ENCODE data around the gene DRAP1.

Gene DRAP1

DNA sequence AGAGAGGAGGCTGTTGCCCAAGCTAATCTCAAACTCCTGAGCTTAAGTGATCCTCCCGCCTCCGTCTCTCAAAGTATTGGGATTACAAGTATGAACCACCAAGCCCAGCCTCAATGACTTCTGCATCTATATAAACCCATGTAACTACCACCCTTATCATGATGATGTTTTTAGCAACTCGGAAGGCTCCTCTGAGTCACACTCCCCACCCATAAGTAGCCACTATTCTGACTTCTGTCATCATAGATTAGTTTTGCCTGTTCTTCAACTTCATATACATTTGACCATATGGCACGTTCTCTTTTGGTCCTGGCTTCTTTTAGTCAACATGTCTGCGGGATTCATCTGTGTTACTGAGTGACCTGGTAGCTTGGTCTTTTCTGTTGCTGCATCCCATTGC is 12.6 kb upstream of the DRAP1 start:
- peak; percentile 70 for DNase-seq

DNA sequence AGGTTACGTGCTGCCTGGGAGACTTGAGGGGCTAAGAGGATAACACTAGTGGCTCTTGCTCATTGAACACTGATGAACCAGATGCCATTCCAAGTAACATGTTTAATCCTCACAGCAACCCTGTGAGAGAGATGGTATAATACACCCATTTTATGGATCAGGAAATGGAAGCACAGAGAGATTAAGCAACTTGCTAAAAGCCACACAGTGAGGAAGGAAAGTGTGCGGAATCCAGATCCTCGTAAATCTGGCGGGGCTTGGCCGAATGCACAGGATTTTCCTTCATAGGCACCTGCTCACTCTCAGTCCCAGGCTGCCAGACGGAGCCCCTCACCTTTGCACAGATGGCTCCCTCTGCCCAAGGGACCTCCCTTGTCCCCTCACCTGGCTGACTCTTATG is 11.3 kb upstream of the DRAP1 start:
- no peak for DNase-seq

DNA sequence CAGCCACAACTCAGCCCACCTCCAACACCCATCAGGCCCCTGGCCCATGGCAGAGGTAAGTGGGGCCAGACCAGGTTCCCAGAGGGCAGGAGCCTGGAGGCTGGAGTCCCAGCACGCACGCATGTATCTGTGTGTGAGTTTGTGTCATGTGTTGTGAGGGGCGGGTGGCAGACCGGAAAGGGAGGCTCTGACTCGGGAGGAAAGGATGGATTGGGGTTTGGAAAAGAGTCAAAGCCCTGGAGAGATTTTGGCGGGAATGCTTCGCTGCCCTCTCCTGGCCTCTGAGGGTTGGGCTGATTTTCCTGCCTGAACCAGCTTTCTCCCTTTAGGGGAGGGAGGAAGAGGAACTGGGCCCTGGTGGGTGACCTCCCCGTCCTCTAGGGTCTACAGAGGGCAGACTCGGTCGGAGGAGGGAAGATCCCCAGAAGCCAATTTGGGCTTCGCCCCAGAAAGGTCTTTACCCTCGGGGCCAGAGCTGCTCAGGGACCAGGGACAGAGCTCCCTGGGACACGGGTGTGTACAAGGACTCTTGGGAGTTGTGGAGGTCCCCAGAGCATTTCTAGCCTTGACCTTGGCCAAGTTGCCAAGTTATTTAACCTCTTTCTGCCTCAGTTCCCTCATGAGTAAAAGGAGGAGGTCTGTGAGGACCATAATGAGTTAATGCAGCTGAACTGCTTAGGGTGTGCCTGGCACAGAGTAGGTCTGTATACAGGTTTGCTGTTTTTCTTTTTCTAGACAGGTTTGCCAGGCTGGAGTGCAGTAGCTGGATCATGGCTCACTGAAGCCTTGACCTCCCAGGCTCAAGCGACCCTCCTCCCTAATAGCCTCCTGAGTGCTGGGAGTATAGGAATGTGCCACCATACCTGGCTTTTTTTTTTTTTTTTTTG is 7.3 kb upstream of the DRAP1 start:
- DNase-seq, result peak; percentile 67

DNA sequence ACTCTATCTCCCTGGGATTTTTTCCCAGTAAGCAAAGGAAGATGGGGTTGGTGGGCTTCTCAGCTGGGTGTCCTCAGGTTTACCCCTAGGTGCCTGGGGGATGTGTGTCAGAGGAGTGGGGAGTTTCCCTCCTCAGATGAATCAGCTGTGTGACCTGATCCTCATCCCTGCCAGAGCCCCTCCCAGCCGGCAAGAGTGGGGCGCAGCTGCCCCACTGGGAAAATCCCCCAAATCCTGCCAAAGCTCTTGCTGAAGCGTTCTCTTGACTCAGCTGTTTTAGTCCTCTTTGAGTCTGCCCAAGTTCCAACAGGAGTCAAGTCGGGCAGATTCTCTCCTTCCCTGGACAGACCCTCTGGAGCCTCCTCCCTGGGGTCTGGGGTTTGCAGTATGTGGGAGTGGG is 6.4 kb upstream of the DRAP1 start:
- no peak for DNase-seq

DNA sequence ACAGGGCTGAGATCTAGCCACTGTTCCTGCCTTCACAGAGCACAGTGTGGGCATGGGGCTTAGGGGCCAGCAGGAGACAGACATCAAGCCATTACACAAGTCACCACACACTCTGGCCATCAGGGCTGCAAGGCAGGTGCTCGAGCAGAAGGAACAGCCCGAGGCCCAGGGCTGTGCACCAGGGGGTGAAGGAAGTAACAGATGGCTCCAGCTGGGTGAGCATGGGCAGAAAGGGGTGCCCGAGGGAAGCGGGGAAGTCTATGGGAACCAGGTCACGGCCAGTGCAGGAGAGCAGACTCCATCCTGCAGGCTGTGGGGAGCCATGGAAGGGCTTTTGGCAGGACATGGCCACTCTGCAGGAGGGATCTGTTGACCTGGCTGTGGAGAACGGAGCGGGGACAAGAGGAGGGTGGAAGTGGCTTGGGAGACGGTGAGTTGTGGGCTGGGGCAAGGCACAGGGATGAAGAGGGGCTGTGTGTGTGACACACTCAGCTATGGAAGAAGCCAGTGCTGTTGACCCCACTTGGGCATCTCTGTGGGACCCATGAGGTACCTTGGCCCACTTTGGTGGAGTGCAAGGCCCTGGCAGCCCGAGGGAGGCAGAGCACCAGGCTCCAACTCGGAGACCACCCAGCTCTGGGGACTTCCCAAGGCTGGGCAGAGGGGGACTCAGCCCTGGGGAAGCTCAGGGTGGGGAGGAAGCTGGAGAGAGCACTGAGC is 4.0 kb upstream of the DRAP1 start:
- DNase-seq, result no peak

DNA sequence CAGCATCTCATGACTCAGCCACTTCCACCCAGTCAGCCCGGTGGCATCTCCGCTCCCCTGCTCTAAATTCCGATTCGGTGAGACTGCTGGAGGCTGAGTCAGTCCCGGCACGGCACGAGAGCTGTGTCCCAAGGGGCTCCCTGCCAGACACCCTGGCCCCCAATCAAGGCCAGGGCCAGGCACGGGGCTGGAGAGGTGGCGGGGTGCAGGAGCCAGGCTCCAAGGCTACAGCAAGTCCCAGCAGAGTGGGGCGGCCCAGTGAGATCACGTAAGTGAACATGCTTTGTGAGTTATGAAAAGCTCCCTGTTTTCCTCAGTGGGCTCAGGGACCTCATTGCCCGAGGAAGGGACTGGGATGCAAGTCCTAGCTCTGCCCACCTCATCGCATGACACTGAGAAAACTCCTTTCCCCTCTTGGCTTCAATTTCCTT is 3.4 kb upstream of the DRAP1 start:
- DNase-seq, result no peak

DNA sequence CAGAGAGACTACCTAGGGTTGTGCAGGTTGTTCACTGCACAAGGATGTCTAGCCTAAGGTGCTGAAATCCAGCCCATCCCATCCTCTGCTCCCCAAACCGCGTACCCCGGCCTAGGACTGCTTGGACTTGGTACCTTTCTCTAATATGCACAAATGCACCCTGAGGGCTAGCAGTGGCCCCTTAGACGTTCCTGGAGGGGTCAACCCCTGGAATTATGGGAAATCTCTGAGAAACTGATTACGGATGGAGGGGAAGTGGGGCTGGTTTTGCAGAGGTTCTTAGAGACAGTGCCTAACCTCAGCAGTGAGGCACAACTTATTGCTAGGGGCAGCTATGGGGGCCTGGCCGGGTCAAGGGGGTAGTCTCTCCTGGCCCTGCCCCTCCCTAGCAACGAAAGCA is 2.8 kb upstream of the DRAP1 start:
- no peak for DNase-seq

DNA sequence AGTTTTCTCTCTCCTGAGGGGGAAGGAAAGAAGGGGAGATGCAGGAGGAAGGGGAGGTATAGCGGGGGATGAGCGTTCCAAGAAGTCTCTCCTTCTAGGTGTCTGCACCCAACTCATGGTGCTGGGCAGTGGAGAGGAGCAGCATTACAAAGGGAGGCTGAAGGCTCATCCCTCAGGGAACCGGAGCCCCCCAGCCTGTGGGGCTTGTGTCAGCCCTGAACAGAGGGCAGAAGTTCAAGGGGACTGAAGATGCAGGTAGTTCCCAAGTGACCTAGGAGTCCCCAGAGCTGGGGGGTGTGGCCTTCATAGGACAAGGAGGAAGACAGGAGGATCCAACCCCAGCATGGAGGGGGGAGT is 2.2 kb upstream of the DRAP1 start:
- no peak for DNase-seq

DNA sequence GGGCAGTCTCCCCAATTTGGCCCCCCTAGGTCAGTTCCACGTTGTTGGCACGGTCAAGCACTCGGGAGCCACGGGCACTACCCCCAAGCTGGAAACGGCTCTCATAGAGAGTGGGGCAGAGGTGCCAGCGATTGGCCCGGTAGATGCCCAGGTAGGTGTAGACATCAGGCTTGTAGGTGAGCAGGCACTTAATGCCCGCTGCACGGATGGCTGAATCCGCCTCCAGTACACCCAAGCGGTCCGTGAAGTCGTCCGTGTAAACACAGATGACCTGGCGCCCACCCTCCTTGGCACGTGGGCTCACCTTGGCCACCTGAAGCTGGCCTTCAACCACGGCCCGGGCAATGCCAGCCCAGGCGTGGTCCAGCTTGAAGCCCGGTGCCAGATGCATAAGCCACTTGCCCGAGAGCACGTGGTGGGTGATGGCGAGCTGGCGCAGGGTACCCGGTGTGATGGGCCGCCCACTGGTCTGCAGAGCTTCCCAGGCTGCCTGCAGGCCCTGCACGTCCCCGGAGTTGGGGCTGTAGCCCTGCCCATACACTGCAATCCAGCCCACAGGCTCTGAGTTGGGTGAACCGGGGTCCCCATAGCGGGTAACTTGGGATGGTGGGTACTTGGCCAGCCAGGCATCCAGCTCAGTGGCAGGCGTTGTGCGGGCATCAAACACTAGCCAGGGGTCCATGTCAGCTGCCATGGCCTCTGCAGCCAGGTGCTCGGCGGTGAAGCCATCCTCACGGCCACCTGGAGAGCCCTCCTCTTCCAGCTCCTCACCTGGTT is 1.6 kb upstream of the DRAP1 start:
- DNase-seq, result no peak

DNA sequence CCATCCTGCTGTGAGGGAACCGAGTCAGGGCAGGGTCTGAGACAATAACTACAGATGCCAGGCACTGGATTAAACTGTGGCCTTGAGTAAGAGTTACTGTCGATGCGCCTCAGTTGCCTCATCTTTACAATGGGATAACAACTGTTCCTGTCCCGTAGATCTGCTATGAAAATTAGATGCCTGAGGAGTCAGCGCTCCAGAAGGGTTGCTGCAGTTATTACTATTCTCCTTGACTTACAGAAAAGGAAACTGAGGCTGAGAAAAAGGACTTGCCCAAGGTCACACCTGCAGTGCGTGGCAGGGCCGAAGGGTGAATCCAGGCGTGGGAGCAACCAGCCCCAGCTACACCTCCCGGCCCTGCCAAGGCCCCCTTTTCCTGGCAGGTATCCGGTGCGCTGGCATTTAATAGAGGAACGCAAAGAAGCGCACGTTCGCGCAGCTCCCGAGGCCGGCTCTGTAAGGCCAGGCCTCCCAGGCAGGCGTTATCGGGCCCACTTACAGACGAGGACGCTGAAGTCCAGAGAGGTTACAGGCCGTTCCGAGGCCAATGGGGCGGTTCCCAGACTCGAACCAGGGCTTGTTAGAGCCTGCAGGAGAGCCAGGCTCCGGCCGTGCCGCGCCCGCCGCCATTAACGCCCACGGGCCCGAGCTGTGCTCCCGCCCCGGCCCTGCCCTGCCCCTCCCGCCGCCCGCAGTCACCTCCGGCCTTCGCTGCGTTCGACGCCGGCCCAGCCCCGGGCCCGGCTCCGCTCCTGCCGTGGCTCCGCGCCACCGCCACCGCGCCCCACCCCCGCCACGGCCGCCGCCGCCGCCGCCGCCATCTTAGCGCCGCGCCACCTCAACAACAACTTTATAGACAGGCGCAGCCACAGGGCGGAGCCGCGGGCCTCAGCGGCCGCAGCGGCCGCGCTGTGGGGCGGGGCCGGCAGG is 750 bp upstream of the DRAP1 start, which contains the start of gene C11orf68:
Gene C11orf68, minus strand, starts transcription at position 852 of the 930 bp plus-strand sequence. Its CDS starts 31 bp downstream, at position 821.
- DNase-seq, result peak; percentile 63

DNA sequence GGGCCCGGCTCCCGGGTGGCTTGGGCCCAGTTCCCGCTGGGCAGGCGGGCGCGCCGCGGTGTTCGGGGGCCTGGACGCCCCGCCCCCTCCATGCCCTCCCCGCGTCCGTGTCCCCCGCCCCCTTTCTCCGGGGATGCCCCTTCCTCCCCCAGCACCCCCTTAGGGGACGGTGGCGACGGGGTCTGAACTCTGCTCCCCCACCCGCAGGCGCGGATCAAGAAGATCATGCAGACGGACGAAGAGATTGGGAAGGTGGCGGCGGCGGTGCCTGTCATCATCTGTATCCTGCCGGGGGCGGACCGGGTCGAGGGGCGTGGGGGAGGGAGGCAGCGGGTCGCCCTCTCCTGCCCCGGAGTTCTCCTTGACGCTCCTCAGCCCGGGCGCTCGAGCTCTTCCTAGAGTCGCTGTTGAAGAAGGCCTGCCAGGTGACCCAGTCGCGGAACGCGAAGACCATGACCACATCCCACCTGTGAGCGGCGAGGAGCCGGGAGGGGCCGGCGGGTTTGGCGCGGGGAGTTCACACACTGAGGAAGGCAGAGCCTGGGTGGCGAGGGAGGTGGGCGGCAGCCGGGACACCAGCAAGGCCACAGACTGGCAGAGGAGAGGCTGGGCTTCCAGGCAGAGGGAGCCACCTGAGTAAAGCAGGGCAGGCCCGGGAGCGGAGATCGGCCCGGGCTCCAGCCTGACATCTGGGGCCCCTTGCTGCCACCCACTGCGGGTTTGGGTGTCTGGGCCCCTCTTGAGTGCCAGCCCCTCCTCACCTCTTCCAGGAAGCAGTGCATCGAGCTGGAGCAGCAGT is 546 bp downstream of the DRAP1 start:
- peak; percentile 58 for DNase-seq

DNA sequence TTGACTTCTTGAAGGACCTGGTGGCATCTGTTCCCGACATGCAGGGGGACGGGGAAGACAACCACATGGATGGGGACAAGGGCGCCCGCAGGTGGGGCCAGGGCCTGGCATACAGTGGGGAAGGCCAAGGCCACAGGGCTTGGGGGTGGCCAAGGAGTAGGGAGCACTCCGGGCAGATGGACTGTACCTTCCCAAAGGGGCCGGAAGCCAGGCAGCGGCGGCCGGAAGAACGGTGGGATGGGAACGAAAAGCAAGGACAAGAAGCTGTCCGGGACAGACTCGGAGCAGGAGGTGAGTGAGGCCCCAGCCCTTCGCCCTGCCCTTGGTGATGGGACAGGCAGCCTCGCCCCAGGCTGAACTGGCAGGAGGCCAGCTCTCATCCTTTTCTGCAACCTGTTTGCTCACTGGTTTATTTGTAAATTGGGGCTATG is 1.2 kb downstream of the DRAP1 start:
- DNase-seq, result no peak

DNA sequence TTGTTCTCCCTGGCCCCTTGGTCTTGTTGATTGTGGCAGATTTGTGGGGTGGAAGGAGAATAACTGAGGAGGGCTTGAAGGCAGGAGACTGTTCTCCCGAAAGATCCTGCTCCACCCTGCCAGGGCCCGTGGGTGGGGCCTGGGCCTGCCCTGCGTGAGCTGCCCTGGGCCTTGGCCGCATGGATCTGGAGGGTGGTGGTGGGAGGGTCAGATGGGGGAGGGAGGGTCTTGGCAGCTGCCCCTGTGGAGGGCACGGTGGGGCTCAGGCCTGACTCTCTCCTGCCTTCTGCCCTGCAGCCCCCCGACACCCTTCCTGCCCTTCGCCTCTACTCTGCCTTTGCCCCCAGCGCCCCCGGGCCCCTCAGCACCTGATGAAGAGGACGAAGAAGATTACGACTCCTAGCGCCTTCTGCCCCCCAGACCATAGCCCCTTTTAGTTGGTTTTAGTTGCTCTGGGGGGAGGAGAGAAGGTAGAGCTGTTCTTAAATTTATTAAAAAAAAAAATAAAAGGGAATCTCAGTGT is 1.9 kb downstream of the DRAP1 start:
- no peak for DNase-seq

DNA sequence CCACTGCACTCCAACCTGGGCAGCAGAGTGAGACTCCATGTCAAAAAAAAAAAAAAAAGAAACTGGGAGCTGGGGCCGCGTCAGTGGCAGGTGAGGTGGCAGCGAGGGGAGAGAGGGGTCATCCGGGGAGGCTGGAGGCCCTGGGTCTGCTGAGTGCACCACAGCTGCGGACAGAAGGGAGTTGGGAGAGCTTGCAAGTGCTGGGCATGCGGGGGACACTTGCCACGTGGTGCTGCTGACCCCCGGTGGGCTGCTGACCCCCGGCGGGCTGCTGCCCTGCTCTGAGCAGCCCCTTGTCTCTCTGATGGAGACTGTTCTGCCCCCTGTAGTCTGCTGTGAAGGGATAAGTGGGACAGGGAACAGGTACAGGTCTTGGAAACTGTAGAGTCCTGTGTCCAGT is 2.6 kb downstream of the DRAP1 start:
- DNase-seq, result no peak

DNA sequence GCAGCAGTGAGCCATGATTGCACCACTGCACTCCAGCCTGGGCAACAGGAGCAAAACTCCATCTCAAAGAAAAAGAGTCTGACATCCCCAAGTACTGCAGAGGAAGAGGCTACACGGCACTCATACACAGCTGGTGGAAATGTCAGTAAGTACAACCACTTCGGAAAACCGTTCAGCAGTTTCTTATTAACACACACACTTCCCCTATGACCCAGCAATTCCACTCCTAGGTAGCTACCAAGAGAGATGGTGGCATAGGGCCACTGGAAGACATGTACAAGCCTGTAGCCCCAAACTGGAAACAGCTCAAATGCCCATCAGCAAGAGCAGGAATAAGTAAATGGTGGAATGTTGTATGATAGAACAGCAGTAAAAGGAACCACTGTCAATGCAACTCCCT is 3.3 kb downstream of the DRAP1 start:
- no peak for DNase-seq

DNA sequence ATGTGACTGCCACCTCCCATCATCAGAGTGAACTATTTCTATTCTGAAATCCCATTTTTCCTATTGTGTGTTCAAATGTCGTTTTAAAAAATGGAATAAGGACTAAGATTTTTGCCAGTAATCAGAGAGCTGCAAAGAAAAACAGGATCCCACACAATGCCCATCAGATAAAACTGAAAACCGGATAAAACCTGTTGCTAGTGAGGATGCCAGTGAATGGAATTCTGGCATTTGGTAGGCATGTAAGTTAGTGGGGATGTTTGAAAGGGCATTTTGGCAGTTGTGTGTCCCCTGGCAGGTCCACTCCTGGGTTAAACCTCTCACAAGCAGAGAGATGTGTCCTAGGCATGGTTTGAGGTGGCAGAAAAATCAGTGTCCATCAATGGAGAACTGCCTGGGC is 6.2 kb downstream of the DRAP1 start:
- no peak for DNase-seq

DNA sequence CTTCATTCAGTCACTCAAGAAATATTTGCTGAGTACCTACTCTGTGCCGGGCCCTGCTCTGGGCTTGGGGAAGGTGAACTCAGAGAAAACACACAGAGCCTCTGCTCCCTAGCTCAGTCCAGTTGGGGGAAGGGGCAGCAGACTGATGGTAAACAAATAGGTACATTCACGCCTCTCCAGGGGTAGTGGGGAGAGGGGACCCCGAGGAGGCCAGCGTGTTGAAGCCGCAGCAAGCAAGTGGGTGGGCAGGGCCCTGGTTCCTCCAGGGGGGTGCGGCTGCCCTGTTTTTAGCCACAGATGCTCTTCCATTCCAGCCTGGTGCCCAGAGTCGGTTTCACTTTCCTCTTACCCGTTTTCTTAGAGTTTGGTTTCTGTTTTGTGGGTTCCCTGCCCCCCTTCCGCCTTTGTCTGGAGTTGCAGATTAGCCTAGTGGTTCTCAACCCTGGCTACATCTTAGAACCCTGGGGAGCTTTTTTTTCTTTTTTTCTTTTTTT is 8.7 kb downstream of the DRAP1 start:
- DNase-seq, result peak; percentile 96

DNA sequence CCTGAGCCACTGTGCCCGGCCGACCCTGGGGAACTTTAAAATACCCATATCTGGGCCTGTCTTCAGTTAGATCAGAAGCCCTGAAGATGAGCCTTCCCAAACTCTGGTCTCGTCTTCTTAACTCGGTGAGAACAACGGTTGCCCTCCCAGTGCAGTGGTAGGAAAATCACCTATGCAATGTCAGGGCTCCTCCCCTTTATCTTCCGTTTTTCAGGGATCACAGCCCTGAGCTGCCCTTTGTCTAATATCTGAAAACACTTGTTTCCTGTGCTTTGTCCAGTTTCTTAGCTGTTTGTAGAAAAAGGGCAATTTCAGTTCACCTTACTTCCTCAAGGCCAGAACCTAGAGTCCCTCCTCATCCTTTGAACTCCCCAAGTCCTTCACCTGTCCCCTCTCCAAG is 9.4 kb downstream of the DRAP1 start:
- DNase-seq, result peak; percentile 78

DNA sequence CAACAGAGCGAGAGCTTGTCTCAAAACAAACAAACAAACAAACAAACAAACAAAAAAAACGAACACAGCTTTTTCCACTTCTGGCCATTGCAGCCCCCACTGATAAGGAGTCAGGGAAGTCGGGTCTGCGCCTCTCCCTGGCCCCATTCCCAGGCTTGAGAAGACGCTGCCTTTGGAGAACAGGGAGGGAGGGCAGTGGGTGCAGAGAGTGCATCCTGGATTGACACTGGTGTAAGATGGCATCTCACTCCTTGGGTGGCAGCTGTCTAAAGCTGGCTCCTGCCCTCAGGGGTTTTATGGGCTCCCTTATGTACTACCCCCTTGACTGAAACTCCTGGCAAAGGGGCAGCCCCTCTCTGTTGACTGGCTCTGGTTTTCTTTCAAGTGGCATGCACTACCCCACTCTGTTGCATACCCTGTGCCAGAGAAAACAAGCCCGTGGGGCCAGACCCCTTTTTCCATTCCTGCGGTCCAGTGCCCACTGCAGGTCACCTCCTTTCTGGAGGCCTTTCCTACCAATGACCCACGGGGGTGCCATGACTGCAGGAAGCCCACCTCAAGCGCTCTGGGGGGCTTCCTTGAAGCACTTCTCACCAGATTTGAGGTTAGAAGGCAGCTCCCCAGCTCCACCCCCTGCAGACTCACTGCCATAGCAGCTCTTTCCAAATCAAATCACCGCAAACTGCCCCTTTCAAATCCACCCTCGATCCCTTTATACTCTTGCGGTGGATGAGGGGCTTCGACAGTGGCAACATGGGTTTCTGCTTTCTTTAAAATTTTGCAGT is 12.7 kb downstream of the DRAP1 start:
- DNase-seq, result no peak

DNA sequence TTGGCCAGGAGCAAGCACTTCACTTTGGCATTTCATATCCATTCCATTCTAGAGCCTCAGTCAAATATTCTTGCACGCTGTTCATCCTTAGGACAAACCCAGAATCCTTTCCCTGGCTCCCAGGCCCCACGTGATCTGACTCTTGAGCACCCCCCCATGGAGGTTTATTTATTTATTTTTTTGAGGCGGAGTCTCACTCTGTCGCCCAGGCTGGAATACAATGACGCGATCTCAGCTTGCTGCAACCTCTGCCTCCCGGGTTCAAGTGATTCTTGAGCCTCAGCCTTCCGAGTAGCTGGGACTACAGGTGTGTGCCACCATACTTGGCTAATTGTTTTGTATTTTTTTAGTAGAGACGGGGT is 13.3 kb downstream of the DRAP1 start:
- peak; percentile 51 for DNase-seq
